ENCODE data around the gene NOL7. TPM values are rescaled to one million over a fixed set of nuclear protein-coding genes. Genes with fewer than 3 reads are reported as not detected.

Gene NOL7
- total and polyA plus RNA-seq, 2 donors (not counting 3 experiments of a cell fraction or from before 2014, with no cell fraction given) = 36.3 to 80.0 TPM

DNA sequence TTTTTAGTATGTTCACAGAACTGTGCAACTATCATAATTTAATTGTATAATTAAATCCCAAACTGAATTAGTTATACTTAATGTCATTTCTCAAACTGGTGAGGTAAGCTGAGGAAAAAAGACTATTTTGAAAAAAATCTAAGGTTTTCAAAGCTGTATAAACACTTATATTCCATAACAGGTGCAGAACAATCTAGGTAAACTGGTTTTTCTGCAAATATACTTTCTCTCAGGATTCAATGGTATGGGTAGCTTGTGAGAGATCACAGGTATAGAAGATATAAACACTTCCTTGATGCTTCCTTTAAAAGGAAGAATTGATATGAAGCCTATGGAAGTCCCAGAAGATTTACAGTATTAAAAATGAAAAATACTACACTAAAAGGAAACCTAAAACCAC is 33.7 kb downstream of the NOL7 start:
- dilution Hi-C loops (cut with MboI; ENCODE audit: extremely low pct_ligation_motif_present, low sequenced_read_pairs) = no loop called here

More for the DNA sequence above, 33.7 kb downstream of the NOL7 start:
- Histone ChIP-seq H3K4me3 (replicated peaks in 1 of 3; ENCODE audit: insufficient read depth in 1 of 3, low read depth in 1 of 3, low read length in 3 of 3) (no peak overlapping the region), H4K20me1 (replicated peaks; ENCODE audit: control insufficient read depth, extremely low read depth, insufficient read depth, low read length) (no peaks in the 10 kb centered on the region), H3K79me2 (ENCODE audit: control insufficient read depth, insufficient read depth, low read length) (no peaks in the 10 kb centered on the region), H3K9me3 (replicated peaks; ENCODE audit: control insufficient read depth, insufficient read depth, low read length) (no peaks in the 10 kb centered on the region), H3K4me2 (ENCODE audit: insufficient read depth, low read length) (no peak overlapping the region), H3K4me1 (ENCODE audit: control insufficient read depth, extremely low read depth, insufficient read depth, low read length) (peaks cover 7% of the 10 kb centered on the region), H3K27me3 (ENCODE audit: control insufficient read depth in 2 of 2, insufficient read depth in 2 of 2, low read length in 2 of 2) (no peaks in the 10 kb centered on the region), H3K27ac (ENCODE audit: insufficient read depth, low read depth, low read length) (no peak overlapping the region), H2AFZ (ENCODE audit: low read depth, low read length) (no peak overlapping the region), H3K9ac (replicated peaks; ENCODE audit: extremely low read depth, insufficient read depth, low read length) (no peak overlapping the region), H3K36me3 (ENCODE audit: control insufficient read depth in 2 of 2, extremely low read depth in 1 of 2, insufficient read depth in 2 of 2, low read length in 2 of 2) (no peaks in the 10 kb centered on the region), H3K9me1 (replicated peaks; ENCODE audit: control insufficient read depth, extremely low read depth, insufficient read depth, low read length) (no peaks in the 10 kb centered on the region)
- TF ChIP-seq POLR2AphosphoS5 (IDR thresholded peaks at IDR 0.05; ENCODE audit: insufficient read depth, low read depth, low read length) (no peak), EZH2 (IDR thresholded peaks at IDR 0.05; ENCODE audit: borderline replicate concordance, low read depth, low read length, severe bottlenecking) (no peak), GATA2 (IDR thresholded peaks at IDR 0.05; ENCODE audit: insufficient read depth, insufficient read length, low read depth, low read length) (no peak), POLR2A (IDR thresholded peaks at IDR 0.05; ENCODE audit: low read depth, low read length) (no peak), JUN (IDR thresholded peaks at IDR 0.05; ENCODE audit: borderline replicate concordance, insufficient read depth, insufficient read length, low read depth) (no peak), MYC (IDR thresholded peaks at IDR 0.05; ENCODE audit: low read depth, low read length) (no peak), FOS (IDR thresholded peaks at IDR 0.05; ENCODE audit: borderline replicate concordance, insufficient read depth, low read length) (no peak)
- TF ChIP-seq, protein P1, sequence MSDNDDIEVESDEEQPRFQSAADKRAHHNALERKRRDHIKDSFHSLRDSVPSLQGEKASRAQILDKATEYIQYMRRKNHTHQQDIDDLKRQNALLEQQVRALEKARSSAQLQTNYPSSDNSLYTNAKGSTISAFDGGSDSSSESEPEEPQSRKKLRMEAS (IDR thresholded peaks at IDR 0.05; ENCODE audit: insufficient read depth, insufficient read length) = no peak
- TF ChIP-seq, protein P2, sequence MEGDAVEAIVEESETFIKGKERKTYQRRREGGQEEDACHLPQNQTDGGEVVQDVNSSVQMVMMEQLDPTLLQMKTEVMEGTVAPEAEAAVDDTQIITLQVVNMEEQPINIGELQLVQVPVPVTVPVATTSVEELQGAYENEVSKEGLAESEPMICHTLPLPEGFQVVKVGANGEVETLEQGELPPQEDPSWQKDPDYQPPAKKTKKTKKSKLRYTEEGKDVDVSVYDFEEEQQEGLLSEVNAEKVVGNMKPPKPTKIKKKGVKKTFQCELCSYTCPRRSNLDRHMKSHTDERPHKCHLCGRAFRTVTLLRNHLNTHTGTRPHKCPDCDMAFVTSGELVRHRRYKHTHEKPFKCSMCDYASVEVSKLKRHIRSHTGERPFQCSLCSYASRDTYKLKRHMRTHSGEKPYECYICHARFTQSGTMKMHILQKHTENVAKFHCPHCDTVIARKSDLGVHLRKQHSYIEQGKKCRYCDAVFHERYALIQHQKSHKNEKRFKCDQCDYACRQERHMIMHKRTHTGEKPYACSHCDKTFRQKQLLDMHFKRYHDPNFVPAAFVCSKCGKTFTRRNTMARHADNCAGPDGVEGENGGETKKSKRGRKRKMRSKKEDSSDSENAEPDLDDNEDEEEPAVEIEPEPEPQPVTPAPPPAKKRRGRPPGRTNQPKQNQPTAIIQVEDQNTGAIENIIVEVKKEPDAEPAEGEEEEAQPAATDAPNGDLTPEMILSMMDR (IDR thresholded peaks at IDR 0.05; ENCODE audit: extremely low read depth in 1 of 2, insufficient read depth in 1 of 2, low read depth in 1 of 2, low read length in 2 of 2) = no peak
- FAIRE-seq (no peak), DNase-seq (ENCODE audit: low read depth, low spot score) (no peak)
- POLR2A ChIA-PET = no interaction called here
- intact Hi-C loops (cut with micrococcal nuclease) = no loop called here
- CTCF ChIA-PET = interaction anchor here (0.6 to 0.8 kb wide), 4 partner anchors 12 to 260 kb away, joined by 3 to 4 read pairs (median 3); no protein-coding TSS in a partner anchor
- BruUV-seq (replicated peaks) = no TSS peak
